Stimulated activated CD4-positive, alpha-beta T cell treated with anti-CD3 and anti-CD28 coated beads, Interleukin-4, amount 100 ng/mL, for 48 hours (primary cell): ENCODE measurements around the gene RMND5B.
"Not testable (repeated sequence)": the region's sequence is repeated elsewhere in the genome, so short reads cannot be mapped to it uniquely, and the experiment has no call there.

ENCODE experiments used
- DNase-seq, 2 donors: peaks; one replicate each; pipeline ENCODE4 v3.0.0-alpha.2; 2020; ENCODE audit warnings: low read depth in 2 of 2

RMND5B gene, protein sequence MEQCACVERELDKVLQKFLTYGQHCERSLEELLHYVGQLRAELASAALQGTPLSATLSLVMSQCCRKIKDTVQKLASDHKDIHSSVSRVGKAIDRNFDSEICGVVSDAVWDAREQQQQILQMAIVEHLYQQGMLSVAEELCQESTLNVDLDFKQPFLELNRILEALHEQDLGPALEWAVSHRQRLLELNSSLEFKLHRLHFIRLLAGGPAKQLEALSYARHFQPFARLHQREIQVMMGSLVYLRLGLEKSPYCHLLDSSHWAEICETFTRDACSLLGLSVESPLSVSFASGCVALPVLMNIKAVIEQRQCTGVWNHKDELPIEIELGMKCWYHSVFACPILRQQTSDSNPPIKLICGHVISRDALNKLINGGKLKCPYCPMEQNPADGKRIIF

GRCh38 chr5:178130576-178131445, at the start of gene RMND5B:
Gene RMND5B, plus strand, starts transcription at chr5:178131014. Its CDS starts 7,106 bp downstream, at chr5:178138120.
- peak; percentile 78 to 82 for DNase-seq

GRCh38 chr5:178081571-178082243, 49.1 kb upstream of the RMND5B start:
- DNase-seq: no peak

DNA sequence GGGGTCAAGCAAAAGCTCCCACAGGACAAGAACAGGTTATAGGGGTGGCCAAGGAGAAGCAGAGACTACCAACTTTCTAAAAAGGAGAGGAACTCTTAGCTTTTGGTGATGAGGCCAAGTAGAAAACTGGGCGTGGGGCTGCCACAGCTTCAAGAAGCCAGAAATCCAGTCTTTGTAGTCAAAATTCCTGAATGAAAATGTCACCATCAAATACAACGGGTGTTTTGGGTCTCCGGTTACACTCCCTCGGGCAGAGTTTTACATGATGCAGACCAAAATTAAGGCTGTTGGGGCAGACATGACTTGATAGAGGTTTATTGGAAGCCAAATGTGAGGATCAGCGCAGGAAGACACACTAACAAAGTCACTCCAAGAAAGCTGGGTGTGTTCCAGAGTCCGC, 46.9 kb upstream of the RMND5B start:
- no peak for DNase-seq

- DNase-seq: no peak
Observed at GRCh38 chr5:178085316-178085715, 45.5 kb upstream of the RMND5B start.

DNA sequence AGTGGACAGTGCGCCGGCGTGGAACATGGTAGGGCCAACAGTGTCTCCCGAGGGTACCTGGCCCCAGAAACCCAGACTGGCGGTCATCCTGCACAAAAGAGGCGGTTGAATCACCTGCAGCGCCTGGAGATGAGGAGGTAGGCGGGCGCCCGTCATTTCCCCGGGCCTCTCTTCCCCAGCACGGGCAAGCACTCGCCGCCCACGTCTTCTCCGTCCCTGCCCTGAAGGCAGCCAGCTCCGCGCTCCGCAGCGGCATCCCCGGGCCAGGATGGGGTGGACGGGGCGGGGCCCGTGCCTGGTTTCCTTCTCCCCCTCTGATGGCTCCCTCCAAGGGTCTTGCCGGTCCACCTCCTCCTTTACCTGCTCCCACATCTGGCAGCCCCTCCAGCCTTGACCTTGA, 44.5 kb upstream of the RMND5B start:
- DNase-seq: no peak

DNA sequence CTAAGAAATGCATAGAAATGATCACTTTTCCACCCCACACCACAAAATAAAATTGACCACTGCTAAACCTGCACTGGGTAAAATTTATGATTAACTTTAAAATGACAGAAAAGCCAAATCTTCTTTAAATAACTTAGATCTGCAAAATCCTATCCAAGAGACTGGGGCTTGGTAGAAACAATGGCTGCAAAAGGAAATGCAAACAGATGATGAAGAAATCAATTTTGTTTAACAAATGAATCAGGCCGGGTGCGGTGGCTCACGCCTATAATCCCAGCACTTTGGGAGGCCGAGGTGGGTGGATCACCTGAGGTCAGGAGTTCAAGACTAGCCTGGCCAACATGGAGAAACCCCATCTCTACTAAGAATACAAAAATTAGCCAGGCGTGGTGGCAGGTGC, 43.6 kb upstream of the RMND5B start:
- not testable (repeated sequence) for DNase-seq

- DNase-seq: no peak
Observed at GRCh38 chr5:178090856-178091255, 40.0 kb upstream of the RMND5B start.

DNA sequence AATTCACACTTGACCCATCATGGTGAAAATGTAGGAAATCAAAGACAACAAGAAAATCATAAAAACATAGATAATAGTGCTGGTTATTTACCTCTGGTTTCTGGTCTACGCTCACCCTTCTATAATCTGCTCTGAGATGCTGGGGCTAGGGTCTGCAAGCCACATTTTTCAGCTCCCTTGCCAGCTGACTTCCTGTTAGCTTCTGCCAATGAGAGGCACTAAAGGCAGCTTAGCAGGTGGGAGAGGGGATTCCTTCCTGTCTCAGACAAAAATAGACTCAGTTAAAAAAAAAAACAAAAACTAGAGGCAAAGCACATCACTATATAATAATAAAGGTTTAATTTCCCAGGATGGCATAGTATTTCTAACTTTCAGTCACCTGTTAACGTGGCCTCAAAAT, 37.7 kb upstream of the RMND5B start:
- no peak for DNase-seq

GRCh38 chr5:178094345-178094744, 36.5 kb upstream of the RMND5B start:
- no peak for DNase-seq

DNA sequence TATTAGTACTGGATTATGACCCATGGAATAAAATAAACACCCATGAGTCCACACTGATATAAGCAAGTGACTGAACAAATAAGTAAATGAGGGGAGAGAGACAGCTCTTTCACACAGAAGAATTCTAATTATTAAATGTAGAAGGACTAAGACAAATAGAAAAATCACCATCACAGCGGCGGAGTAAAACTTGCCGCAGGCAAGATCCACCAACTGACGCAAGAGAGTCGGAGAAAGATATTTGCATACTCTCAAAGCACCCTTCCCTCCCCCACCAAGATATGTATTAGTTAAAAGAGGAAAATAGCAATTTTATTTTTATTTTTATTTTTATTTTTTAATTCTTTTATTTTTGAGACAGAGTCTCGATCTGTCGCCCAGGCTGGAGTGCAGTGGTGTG, 32.1 kb upstream of the RMND5B start:
- DNase-seq: no peak

DNA sequence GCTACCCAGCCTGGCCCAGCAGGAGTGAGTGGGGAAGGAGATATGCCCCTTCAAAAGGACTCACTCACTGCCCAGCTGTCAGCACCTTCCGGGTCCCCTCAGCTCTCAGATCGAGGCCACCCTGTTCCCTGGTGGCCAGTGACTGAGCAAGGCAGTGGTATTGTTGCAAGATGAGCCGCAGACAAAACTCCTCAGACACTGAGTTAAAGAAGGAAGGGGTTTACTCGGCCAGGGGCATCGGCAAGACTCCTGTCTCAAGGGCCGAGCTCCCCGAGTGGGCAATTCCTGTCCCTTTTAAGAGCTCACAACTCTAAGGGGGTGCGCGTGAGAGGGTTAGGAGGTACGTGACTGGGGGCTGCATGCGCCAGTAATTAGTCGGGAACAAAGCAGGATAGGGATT, 27.2 kb upstream of the RMND5B start:
- no peak for DNase-seq

GRCh38 chr5:178104492-178104891, 26.3 kb upstream of the RMND5B start:
- no peak for DNase-seq

DNA sequence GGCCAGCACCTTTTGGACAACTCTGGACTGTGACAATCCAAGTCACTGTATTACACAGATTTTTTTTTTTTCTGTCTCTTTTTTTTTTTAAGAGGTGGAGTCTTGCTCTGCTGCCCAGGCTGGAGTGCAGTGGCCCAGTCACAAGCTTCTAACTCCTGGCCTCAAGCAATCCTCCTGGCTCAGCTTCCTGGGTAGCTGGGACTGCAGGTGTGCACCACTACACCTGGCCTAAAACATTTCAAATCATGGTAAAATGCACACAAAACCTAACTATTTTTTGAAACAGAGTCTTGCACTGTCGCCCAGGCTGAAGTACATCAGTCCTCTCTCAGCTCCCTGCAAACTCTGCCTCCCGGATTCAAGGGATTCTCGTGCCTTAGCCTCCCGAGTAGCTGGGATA, 24.7 kb upstream of the RMND5B start:
- no peak for DNase-seq

DNA sequence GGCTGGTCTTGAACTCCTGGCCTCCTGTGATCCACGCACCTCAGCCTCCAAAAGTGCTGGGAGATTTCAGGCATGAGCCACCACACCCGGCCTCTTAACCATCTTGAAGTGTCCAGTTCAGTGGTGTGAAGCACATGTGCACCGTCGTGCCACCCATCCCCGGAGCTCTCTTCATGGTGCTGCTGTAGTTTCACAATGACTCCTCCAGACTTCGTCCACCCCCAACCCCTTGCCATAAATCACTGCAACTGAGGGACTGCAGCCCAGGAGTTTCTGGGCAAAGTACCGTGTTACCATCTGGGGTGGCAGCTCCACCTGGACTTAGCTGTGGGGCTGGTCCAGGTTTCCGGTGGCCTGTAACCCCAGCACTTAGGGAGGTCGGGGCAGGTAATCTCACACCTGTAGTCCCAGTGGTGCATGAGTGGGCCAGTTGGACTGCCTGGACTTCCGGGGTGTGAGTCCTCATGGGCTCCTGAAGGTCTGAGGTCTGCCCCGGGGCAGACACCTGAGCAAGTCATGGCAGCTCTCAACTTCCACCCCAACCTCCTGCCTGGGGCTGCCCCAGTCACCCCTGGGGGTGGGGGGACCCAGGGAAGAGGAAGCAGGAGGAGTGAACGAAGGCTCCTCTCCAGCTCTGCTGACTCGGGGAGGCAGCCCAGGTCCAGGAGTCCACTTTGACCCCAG, 24.1 kb upstream of the RMND5B start:
- no peak for DNase-seq

DNA sequence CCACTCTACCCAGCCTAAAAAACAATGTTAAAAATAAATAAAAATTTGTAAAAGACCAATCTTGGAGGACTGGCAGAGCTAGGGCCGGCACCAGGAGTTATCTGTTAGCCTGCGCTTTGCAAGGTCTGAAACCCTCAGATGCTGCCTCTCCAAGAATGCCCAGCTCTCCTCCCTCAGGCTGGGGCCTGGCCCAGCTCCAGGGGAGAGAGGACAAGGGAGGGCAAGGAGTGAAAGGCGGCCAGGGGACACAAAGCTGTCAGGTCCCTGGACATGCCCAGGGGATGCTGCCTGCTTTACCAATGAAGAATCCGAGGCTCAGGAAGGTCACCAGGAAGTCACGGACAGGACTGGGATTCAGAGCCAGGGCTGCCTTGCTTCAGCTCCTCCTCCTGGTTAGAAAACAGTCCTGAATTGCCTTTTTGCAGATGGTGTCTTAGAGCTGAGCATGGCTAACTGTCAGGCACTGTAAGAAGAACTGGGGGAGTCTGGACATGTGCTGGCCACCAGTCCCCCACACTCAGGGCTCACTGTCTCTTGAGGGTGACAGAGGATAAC, 23.0 kb upstream of the RMND5B start:
- DNase-seq: no peak

- DNase-seq: no peak
Observed at GRCh38 chr5:178108446-178108845, 22.4 kb upstream of the RMND5B start.

- DNase-seq: no peak
Observed at GRCh38 chr5:178108966-178109365, 21.8 kb upstream of the RMND5B start.

- DNase-seq: no peak
Observed at GRCh38 chr5:178110511-178110910, 20.3 kb upstream of the RMND5B start.

GRCh38 chr5:178111925-178112324, 18.9 kb upstream of the RMND5B start:
- DNase-seq: no peak

DNA sequence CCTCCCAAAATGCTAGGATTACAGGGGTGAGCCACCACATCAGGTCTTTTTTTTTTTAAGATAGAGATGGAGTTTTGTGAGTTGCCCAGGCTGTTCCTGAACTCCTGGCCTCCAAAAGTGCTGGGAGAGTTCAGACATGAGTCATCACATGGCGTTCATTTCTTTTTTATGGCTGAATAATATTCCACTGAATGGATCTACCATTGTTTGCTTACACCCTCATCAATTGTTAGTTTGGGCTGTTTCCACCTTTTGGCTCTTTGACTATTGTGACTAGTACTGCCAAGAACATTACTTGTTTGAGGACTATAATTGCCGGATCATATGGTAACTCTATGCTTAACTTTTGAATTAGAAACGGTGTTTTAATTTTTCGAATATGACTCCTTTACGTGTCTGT, 18.3 kb upstream of the RMND5B start:
- DNase-seq: no peak

- DNase-seq: peak; percentile 70 to 84
Observed at GRCh38 chr5:178113141-178113787, 17.6 kb upstream of the RMND5B start, which contains the start of gene N4BP3. Gene N4BP3, plus strand, starts transcription at chr5:178113532. Its CDS starts 6,052 bp downstream, at chr5:178119584.
